Thymus (tissue), 11 donors: ENCODE measurements around the gene PRKN. TPM values are rescaled to one million over a fixed set of nuclear protein-coding genes. Genes with fewer than 3 reads are reported as not detected.

Experiments used
- DNase-seq, 9 donors: peaks; one replicate each; pipeline ENCODE4 v3.0.0-alpha.2; 2013; ENCODE audit warnings: low spot score in 9 of 9, low read depth in 6 of 9, missing footprints in 1 of 9
- H3K27ac ChIP-seq, 2 donors: one replicate each; pipeline ENCODE4 v1.5.1; 2013; ENCODE audit warnings: control low read depth in 1 of 2, low read depth in 1 of 2, low read length in 1 of 2, mild to moderate bottlenecking in 1 of 2, moderate library complexity in 1 of 2
- H3K27me3 ChIP-seq, 2 donors: one replicate each; pipeline ENCODE4 v1.5.1; 2013; ENCODE audit warnings: low read length in 1 of 2; ENCODE audit not compliant: control insufficient read depth in 2 of 2, insufficient read depth in 1 of 2
- H3K36me3 ChIP-seq, 2 donors: one replicate each; pipeline ENCODE4 v1.5.1; 2013; ENCODE audit warnings: low read length in 1 of 2, mild to moderate bottlenecking in 1 of 2, moderate library complexity in 1 of 2; ENCODE audit not compliant: control insufficient read depth in 2 of 2, insufficient read depth in 2 of 2
- H3K4me1 ChIP-seq, 2 donors: one replicate each; pipeline ENCODE4 v1.5.1; 2013; ENCODE audit warnings: low read length in 2 of 2; ENCODE audit not compliant: control insufficient read depth in 2 of 2, insufficient read depth in 2 of 2
- H3K4me3 ChIP-seq, 2 donors: one replicate each; pipeline ENCODE4 v1.5.1; 2013; ENCODE audit warnings: low read length in 2 of 2, control low read depth in 1 of 2, mild to moderate bottlenecking in 1 of 2
- H3K9me3 ChIP-seq, 2 donors: one replicate each; pipeline ENCODE4 v1.5.1; 2013; ENCODE audit warnings: low read length in 1 of 2, mild to moderate bottlenecking in 1 of 2; ENCODE audit not compliant: control insufficient read depth in 2 of 2, insufficient read depth in 1 of 2
- WGBS: extraction: QIAGEN DNeasy Blood & Tissue Kit; methylation state at CpG from one replicate; pipeline ENCODE4 v1.1.7; 2013; 5-methylcytosine and 5-hydroxymethylcytosine counted together
- polyA plus RNA-seq: library from polyadenylated mRNA; stranded (reverse); fragments of 200-250 nt; gene quantifications from one replicate; pipeline ENCODE4 v1.2.3, GENCODE V29; 2013
- total RNA-seq: library from RNA; stranded (reverse); fragments of 120-200 nt; gene quantifications from one replicate; pipeline ENCODE4 v1.2.4, GENCODE V29; 2013
- donor health status: healthy.

PRKN gene
- total and polyA plus RNA-seq, 2 donors = 0.48 to 0.71 TPM

DNA sequence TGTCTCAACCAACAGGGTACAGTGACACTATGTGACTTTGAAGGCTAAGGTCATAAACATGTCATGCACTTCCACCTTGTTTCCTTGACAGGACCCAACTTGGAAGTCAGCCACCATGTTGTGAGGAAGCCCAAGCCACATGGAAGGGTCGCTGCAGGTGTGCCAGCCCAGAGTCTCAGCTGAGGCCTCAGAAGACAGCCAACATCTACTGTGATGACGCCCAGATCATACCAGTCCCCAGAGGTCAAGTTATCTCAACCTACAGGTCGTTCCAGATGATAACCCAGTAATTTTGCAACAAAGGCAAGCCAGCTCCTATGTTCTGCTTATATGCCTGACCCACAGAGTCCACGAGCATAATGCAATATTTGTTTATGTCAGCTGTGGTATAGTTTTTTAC is 1077.7 kb downstream of the PRKN start:
- Histone ChIP-seq H3K4me3 (no peak overlapping the region), H3K4me1 (no peaks in the 10 kb centered on the region), H3K27me3 (no peaks in the 10 kb centered on the region), H3K36me3 (no peaks in the 10 kb centered on the region), H3K27ac (no peak overlapping the region), H3K9me3 (peaks cover 0 to 2% of the 10 kb centered on the region in 2 donors)
- DNase-seq = no peak
- WGBS = 68% methylated on average over 4 of the region's 4 CpGs

DNA sequence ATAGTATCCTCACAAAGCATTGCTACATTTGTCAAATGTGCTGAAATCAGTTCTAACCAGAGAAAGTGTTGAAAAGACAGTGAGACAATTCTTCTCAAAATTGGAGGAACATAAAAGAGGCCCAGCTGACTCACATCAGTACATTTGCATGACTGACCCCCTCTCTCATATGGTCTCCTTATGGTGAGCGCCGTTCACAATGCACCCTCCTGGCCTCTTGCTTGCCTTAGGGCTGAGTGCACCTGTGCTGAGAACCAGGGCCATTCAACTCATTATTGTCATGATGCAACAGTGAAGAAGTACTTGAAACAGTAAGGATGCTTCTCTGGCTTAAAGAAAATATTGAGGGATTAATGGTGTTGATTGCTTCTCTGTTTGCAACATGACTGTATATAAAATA is 1078.5 kb downstream of the PRKN start:
- H3K36me3 ChIP-seq = no peaks in the 10 kb centered on the region
- H3K4me1 ChIP-seq = no peaks in the 10 kb centered on the region
- no peak overlapping the region for H3K27ac ChIP-seq
- WGBS = 98% methylated on average over 2 of the region's 2 CpGs
- H3K27me3 ChIP-seq = no peaks in the 10 kb centered on the region
- H3K9me3 ChIP-seq = peaks cover 0 to 2% of the 10 kb centered on the region in 2 donors
- no peak overlapping the region for H3K4me3 ChIP-seq
- no peak for DNase-seq

DNA sequence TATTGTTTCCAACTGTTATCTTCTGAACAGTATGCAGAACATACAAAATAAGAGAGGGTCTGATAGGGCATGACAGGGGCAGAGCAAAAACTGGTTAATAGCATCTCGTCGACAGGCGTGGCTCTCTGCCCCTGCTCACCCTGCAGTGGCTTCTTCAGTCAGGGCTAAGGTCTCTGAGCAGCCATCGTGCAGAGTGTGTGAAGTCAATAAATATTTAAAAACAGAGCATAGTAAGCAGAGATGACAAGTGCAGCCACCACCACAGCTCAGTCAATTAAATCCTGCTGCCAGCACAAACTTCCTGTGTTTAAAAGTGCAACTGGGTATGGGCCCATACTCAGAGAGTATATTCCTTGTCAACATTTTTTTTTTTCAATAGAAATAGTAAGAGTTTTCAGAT is 1080.3 kb downstream of the PRKN start:
- Histone ChIP-seq H3K4me3 (no peak overlapping the region), H3K9me3 (peaks cover 0 to 2% of the 10 kb centered on the region in 2 donors), H3K36me3 (no peaks in the 10 kb centered on the region), H3K27ac (no peak overlapping the region), H3K4me1 (no peaks in the 10 kb centered on the region), H3K27me3 (no peaks in the 10 kb centered on the region)
- DNase-seq = no peak
- 82% methylated on average over 4 of the region's 4 CpGs for whole genome bisulfite sequencing

DNA sequence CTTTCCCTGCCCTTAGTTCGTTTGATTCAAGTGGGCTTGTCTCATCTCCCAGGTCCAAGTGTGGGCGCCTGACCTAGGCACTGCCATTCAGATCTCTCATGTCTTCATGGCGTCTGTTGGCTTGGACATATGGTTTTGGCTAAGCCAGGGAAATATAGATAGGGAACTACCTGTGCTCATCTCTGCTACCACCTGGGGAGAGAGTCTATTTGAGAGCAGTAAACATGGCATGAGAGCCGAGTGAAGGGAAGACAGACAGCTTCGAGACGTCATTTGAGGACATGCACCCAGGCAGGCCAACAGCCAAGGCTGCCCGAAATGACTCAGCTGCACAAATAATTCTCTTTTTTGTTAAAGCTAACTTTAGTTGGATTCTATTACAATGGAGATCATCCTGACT is 1083.0 kb downstream of the PRKN start:
- H3K36me3 ChIP-seq = no peaks in the 10 kb centered on the region
- H3K4me3 ChIP-seq = no peak overlapping the region
- 77% methylated on average over 7 of the region's 7 CpGs for WGBS
- no peaks in the 10 kb centered on the region for H3K27me3 ChIP-seq
- H3K9me3 ChIP-seq = peaks cover 0 to 2% of the 10 kb centered on the region in 2 donors
- DNase-seq = no peak
- no peak overlapping the region for H3K27ac ChIP-seq
- H3K4me1 ChIP-seq = no peaks in the 10 kb centered on the region

DNA sequence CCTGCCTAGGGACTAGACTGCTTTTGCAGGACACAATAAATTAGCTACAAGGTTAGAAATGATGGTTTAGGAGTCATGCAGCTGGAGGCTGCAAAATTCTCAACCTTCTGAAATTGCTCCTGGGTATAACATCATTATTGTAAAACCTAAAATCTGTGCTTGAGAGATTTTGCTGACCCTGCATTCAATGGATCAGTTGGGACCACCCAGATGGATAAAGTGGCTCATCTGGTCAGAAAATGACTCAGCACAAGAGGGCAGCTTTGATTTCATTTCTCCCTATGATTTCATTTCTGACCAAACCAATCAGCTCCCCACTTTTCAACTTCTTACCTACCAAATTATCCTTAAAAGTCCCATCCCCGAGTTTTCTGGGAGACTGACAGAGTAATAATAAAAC is 1086.4 kb downstream of the PRKN start:
- H3K36me3 ChIP-seq = no peaks in the 10 kb centered on the region
- H3K27ac ChIP-seq = no peak overlapping the region
- 85% methylated on average over 1 of the region's 1 CpG for WGBS
- H3K4me3 ChIP-seq = no peak overlapping the region
- H3K4me1 ChIP-seq = no peaks in the 10 kb centered on the region
- DNase-seq = no peak
- H3K9me3 ChIP-seq = no peaks in the 10 kb centered on the region
- no peaks in the 10 kb centered on the region for H3K27me3 ChIP-seq

DNA sequence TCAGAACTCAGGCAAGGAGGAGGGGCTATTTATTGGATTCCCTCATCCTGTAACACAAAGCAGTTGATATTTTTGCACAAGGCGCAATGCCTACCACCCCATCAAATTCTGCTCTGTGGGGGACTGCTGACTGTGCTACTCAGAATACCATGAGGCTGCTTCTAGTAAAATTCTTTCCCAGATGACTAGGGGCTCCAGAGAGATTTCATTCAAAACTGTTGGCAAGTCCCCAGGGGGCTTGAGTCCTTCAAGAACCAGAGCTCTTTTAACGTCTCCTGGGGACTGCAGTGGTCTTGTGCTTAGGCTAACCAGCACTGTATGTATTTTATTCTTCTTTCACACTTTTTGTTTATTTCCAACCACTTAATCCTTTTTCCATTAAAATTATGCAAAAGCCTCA is 1087.8 kb downstream of the PRKN start:
- no peaks in the 10 kb centered on the region for H3K27me3 ChIP-seq
- H3K4me1 ChIP-seq = no peaks in the 10 kb centered on the region
- no peaks in the 10 kb centered on the region for H3K9me3 ChIP-seq
- DNase-seq = no peak
- H3K27ac ChIP-seq = no peak overlapping the region
- no peak overlapping the region for H3K4me3 ChIP-seq
- 86% methylated on average over 2 of the region's 2 CpGs for WGBS
- no peaks in the 10 kb centered on the region for H3K36me3 ChIP-seq

DNA sequence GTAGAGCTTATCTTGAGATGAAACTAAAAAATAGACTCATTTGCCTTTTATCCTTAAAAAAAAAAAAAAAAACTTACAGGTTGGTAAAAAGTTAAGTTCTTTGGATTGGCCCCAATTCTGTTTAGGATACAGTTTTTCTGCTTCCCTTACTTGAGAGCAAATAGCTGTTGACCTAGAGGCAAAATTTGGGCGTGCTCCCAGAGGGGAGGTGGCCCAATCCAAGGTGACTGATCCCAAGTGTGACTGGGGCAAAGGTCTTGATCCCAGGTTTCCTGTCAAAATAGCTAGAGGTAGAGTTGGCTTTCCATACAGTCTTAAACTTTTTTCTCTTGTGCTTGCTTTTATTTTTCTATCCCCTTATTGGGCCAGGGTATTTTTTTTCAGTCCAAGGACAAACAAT is 1089.9 kb downstream of the PRKN start:
- no peak overlapping the region for H3K4me3 ChIP-seq
- DNase-seq = no peak
- H3K4me1 ChIP-seq = no peaks in the 10 kb centered on the region
- WGBS = 91% methylated on average over 1 of the region's 1 CpG
- H3K27ac ChIP-seq = no peak overlapping the region
- H3K36me3 ChIP-seq = no peaks in the 10 kb centered on the region
- no peaks in the 10 kb centered on the region for H3K9me3 ChIP-seq
- no peaks in the 10 kb centered on the region for H3K27me3 ChIP-seq

DNA sequence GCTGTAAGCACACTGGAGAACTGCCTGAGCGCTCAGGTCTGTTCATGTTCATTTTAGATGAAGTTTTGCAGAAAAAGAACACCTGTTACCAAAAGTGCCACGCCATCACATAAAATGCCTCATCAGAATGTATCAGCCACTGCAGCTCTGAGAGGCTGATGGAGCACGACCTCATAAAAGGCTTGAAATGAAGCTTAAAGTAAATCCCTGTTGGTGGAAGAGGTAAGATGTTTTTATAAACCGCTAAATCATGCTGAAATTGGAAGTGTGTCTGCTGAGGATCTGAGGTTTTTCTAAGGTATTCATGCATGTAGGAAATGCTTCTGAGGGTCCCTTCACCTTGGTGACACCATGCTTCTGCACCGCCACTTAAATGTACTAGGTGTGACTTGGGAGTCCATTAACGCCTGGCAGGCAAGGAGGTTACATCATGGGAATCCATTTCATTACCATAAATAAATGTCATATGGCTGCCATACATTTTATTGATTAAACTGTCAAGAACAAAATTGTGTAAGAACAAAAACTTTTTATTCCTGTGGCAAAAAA is 1090.6 kb downstream of the PRKN start:
- no peaks in the 10 kb centered on the region for H3K9me3 ChIP-seq
- H3K27ac ChIP-seq = no peak overlapping the region
- H3K4me3 ChIP-seq = no peak overlapping the region
- H3K36me3 ChIP-seq = no peaks in the 10 kb centered on the region
- DNase-seq = no peak
- WGBS = 91% methylated on average over 6 of the region's 6 CpGs
- H3K4me1 ChIP-seq = no peaks in the 10 kb centered on the region
- H3K27me3 ChIP-seq = no peaks in the 10 kb centered on the region

DNA sequence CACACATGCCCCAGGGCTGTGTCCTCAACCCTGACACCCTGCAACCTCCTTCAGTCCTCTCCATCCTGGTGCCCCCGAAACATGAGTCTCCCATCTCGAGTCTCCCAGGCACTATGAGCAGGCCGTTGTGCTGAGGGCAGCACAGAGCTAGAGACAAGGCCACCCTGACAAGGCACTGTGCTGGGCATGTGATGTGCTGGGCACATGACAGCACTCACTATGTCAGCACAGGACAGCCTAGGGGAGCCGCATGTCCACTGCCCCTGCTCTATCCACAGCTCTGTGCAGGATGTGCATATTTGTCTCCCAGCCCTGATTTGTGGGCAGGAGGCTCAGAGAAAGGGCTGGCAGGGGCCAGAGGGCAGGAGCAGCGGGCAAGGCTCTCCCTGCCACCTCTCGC is 1091.6 kb downstream of the PRKN start:
- Histone ChIP-seq H3K4me1 (no peaks in the 10 kb centered on the region), H3K36me3 (no peaks in the 10 kb centered on the region), H3K9me3 (no peaks in the 10 kb centered on the region), H3K27ac (no peak overlapping the region), H3K27me3 (no peaks in the 10 kb centered on the region), H3K4me3 (no peak overlapping the region)
- WGBS = 92% methylated on average over 6 of the region's 6 CpGs
- no peak for DNase-seq

DNA sequence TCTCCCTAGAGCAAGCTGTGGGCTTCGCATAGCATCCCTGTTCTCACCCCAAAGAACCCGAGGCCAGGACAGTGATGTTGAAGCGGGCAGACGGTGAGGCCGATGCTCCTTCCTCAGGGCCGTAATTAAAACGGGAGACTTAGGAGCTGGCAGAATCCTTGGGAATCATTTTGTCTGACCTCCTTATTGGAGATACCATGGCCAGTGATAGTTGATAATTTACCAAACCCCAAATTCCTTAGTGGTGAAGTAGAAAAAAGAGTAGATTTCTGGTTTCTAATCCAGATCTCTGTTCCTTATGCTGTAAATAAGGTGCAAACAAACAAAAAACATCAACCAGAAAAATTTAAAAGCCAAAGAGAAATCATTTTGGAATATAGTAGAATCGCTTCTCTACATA is 1092.7 kb downstream of the PRKN start:
- no peaks in the 10 kb centered on the region for H3K36me3 ChIP-seq
- H3K9me3 ChIP-seq = no peaks in the 10 kb centered on the region
- no peaks in the 10 kb centered on the region for H3K27me3 ChIP-seq
- WGBS = 97% methylated on average over 8 of the region's 8 CpGs
- no peak for DNase-seq
- no peaks in the 10 kb centered on the region for H3K4me1 ChIP-seq
- no peak overlapping the region for H3K27ac ChIP-seq
- no peak overlapping the region for H3K4me3 ChIP-seq
